ENCODE results near the gene TXN.
"Not testable (repeated sequence)": the region's sequence is repeated elsewhere in the genome, so short reads cannot be mapped to it uniquely, and the experiment has no call there.

TXN gene

GRCh38 chr9:110259566-110259965, 3.3 kb upstream of the TXN start:
- DNase-seq (ENCODE audit: insufficient read length, low spot score) (no peak), FAIRE-seq (no peak)
- TF ChIP-seq POU2F2 (IDR thresholded peaks at IDR 0.05; ENCODE audit: low read depth, low read length) (no peak), POLR2A (IDR thresholded peaks at IDR 0.05; ENCODE audit: low read depth, low read length) (no peak), SPI1 (IDR thresholded peaks at IDR 0.05; ENCODE audit: low read depth, low read length) (no peak), TAF1 (IDR thresholded peaks at IDR 0.05; ENCODE audit: low read depth, low read length) (no peak)

- no peak for FAIRE-seq
- DNase-seq (ENCODE audit: insufficient read length, low spot score), result no peak
Observed at GRCh38 chr9:110258690-110259091, 2.4 kb upstream of the TXN start.

GRCh38 chr9:110257956-110258355, 1.6 kb upstream of the TXN start:
- TF ChIP-seq SPI1 (IDR thresholded peaks at IDR 0.05; ENCODE audit: low read depth, low read length) (0 out of 2 replicates have a peak, but pooled peaks have one; percentile 33), POU2F2 (IDR thresholded peaks at IDR 0.05; ENCODE audit: low read depth, low read length) (no peak), PAX5 (IDR thresholded peaks at IDR 0.05; ENCODE audit: insufficient read depth, low read length, severe bottlenecking) (no peak), POLR2A (IDR thresholded peaks at IDR 0.05; ENCODE audit: low read depth, low read length) (no peak), POLR2AphosphoS5 (IDR thresholded peaks at IDR 0.05; ENCODE audit: low read depth, low read length) (no peak), TAF1 (IDR thresholded peaks at IDR 0.05; ENCODE audit: low read depth, low read length) (no peak)
- DNase-seq (ENCODE audit: insufficient read length, low spot score) (no peak), FAIRE-seq (no peak)

More at GRCh38 chr9:110258690-110259091, 2.4 kb upstream of the TXN start:
- no peak for TF ChIP-seq POLR2AphosphoS5 (IDR thresholded peaks at IDR 0.05; ENCODE audit: low read depth, low read length)
- no peak for TF ChIP-seq PAX5 (IDR thresholded peaks at IDR 0.05; ENCODE audit: insufficient read depth, low read length, severe bottlenecking)
- TF ChIP-seq TAF1 (IDR thresholded peaks at IDR 0.05; ENCODE audit: low read depth, low read length), result 0 out of 2 replicates have a peak, but pooled peaks have one; percentile 46
- TF ChIP-seq POLR2A (IDR thresholded peaks at IDR 0.05; ENCODE audit: low read depth, low read length), result no peak
- peak; percentile 90 for TF ChIP-seq SPI1 (IDR thresholded peaks at IDR 0.05; ENCODE audit: low read depth, low read length)
- no peak for TF ChIP-seq POU2F2 (IDR thresholded peaks at IDR 0.05; ENCODE audit: low read depth, low read length)

GRCh38 chr9:110257097-110257841, 962 bp upstream of the TXN start:
- no peak for DNase-seq (ENCODE audit: insufficient read length, low spot score)
- peak; percentile 71 for FAIRE-seq
- TF ChIP-seq POLR2AphosphoS5 (IDR thresholded peaks at IDR 0.05; ENCODE audit: low read depth, low read length) (no peak; the same call in none of the 2 replicates), POLR2A (IDR thresholded peaks at IDR 0.05; ENCODE audit: low read depth, low read length) (peak; percentile 66), TAF1 (IDR thresholded peaks at IDR 0.05; ENCODE audit: low read depth, low read length) (no peak), SPI1 (IDR thresholded peaks at IDR 0.05; ENCODE audit: low read depth, low read length) (no peak), PAX5 (IDR thresholded peaks at IDR 0.05; ENCODE audit: insufficient read depth, low read length, severe bottlenecking) (no peak)

GRCh38 chr9:110255463-110256379, 586 bp downstream of the TXN start:
- TF ChIP-seq SPI1 (IDR thresholded peaks at IDR 0.05; ENCODE audit: low read depth, low read length), result 0 out of 2 replicates have a peak, but pooled peaks have one; percentile 18
- no peak for TF ChIP-seq POLR2A (IDR thresholded peaks at IDR 0.05; ENCODE audit: low read depth, low read length)
- FAIRE-seq (no peak), DNase-seq (ENCODE audit: insufficient read length, low spot score) (peak; percentile 21)

- DNase-seq (ENCODE audit: insufficient read length, low spot score), result no peak
- no peak for FAIRE-seq
- no peak for TF ChIP-seq POU2F2 (IDR thresholded peaks at IDR 0.05; ENCODE audit: low read depth, low read length)
- TF ChIP-seq POLR2A (IDR thresholded peaks at IDR 0.05; ENCODE audit: low read depth, low read length), result no peak
- TF ChIP-seq TAF1 (IDR thresholded peaks at IDR 0.05; ENCODE audit: low read depth, low read length), result no peak
- TF ChIP-seq POLR2AphosphoS5 (IDR thresholded peaks at IDR 0.05; ENCODE audit: low read depth, low read length), result no peak
- no peak for TF ChIP-seq PAX5 (IDR thresholded peaks at IDR 0.05; ENCODE audit: insufficient read depth, low read length, severe bottlenecking)
- no peak for TF ChIP-seq SPI1 (IDR thresholded peaks at IDR 0.05; ENCODE audit: low read depth, low read length)
Observed at GRCh38 chr9:110255034-110255462, 1.3 kb downstream of the TXN start.

- FAIRE-seq (no peak), DNase-seq (ENCODE audit: insufficient read length, low spot score) (no peak)
- no peak for TF ChIP-seq PAX5 (IDR thresholded peaks at IDR 0.05; ENCODE audit: insufficient read depth, low read length, severe bottlenecking)
- TF ChIP-seq POU2F2 (IDR thresholded peaks at IDR 0.05; ENCODE audit: low read depth, low read length), result no peak
- no peak for TF ChIP-seq POLR2AphosphoS5 (IDR thresholded peaks at IDR 0.05; ENCODE audit: low read depth, low read length)
Observed at GRCh38 chr9:110254500-110254899, 1.8 kb downstream of the TXN start.

- no peak for FAIRE-seq
- DNase-seq (ENCODE audit: insufficient read length, low spot score), result no peak
- no peak for TF ChIP-seq TAF1 (IDR thresholded peaks at IDR 0.05; ENCODE audit: low read depth, low read length)
- TF ChIP-seq SPI1 (IDR thresholded peaks at IDR 0.05; ENCODE audit: low read depth, low read length), result no peak
- no peak for TF ChIP-seq POLR2AphosphoS5 (IDR thresholded peaks at IDR 0.05; ENCODE audit: low read depth, low read length)
- no peak for TF ChIP-seq POLR2A (IDR thresholded peaks at IDR 0.05; ENCODE audit: low read depth, low read length)
- TF ChIP-seq POU2F2 (IDR thresholded peaks at IDR 0.05; ENCODE audit: low read depth, low read length), result no peak
- no peak for TF ChIP-seq PAX5 (IDR thresholded peaks at IDR 0.05; ENCODE audit: insufficient read depth, low read length, severe bottlenecking)
Observed at GRCh38 chr9:110252509-110253139, 3.7 kb downstream of the TXN start.

- not testable (repeated sequence) for FAIRE-seq; DNase-seq (ENCODE audit: insufficient read length, low spot score)
Observed at GRCh38 chr9:110251770-110252169, 4.5 kb downstream of the TXN start.

Measured in GM12891 (cell line).